Heart right ventricle (tissue), 16 donors: ENCODE data around the gene LRCH1. TPM values are rescaled to one million over a fixed set of nuclear protein-coding genes. Genes with fewer than 3 reads are reported as not detected.
A peak's percentile ranks its signal among the peaks of the same experiment; 100 is the strongest.

Source experiments
- ATAC-seq, 8 donors: fragments of 200-7000 bp; cut with Tn5 transposase; one replicate each; pipeline ENCODE4 v1.9.1; 2020; ENCODE audit warnings: mild to moderate bottlenecking in 8 of 8, moderate library complexity in 8 of 8, moderate number of reproducible peaks in 1 of 8
- DNase-seq, 2 donors: peaks; one replicate each; pipeline ENCODE4 v3.0.0-alpha.2; 2020
- H3K27ac ChIP-seq, 10 donors: fragments of 200-600 bp; sonication (generic) in 2 of 10; one replicate each; pipeline versions ENCODE4 v1.5.0 to v1.8.0; 2020 to 2022; ENCODE audit warnings: mild to moderate bottlenecking in 3 of 10
- H3K27me3 ChIP-seq, 7 donors: fragments of 200-600 bp; one replicate each; pipeline ENCODE4 v1.8.0; 2021 to 2022; ENCODE audit warnings: mild to moderate bottlenecking in 2 of 7
- H3K36me3 ChIP-seq, 9 donors: fragments of 200-600 bp; sonication (generic) in 1 of 9; one replicate each; pipeline versions ENCODE4 v1.5.0 to v1.8.0; 2020 to 2022; ENCODE audit warnings: mild to moderate bottlenecking in 2 of 9
- H3K4me1 ChIP-seq, 9 donors: fragments of 200-600 bp; sonication (generic) in 1 of 9; one replicate each; pipeline versions ENCODE4 v1.5.0 to v1.8.0; 2020 to 2022; ENCODE audit warnings: mild to moderate bottlenecking in 4 of 9
- H3K4me3 ChIP-seq, 10 donors: fragments of 200-600 bp; sonication (generic) in 2 of 10; one replicate each; pipeline versions ENCODE4 v1.5.0 to v1.8.0; 2020 to 2022; ENCODE audit warnings: mild to moderate bottlenecking in 7 of 10, moderate library complexity in 2 of 10
- H3K9me3 ChIP-seq, 11 donors: fragments of 200-600 bp in 10 of 11; sonication (generic) in 2 of 11; one replicate each; pipeline versions ENCODE4 v1.5.0 to v1.8.0; 2013 to 2022; ENCODE audit warnings: mild to moderate bottlenecking in 2 of 11, control low read depth in 1 of 11, moderate library complexity in 1 of 11
- WGBS, 2 donors: extraction: QIAGEN DNeasy Blood & Tissue Kit; methylation state at CpG; one replicate each; pipeline ENCODE4 v1.1.7; 2013; ENCODE audit warnings: inconsistent platforms in 1 of 2; 5-methylcytosine and 5-hydroxymethylcytosine counted together
- intact Hi-C, 10 donors: fragments of 100-400 bp; cut with DNase I; formaldehyde crosslinking; loops; one replicate each; pipeline versions ENCODE4 v1.11.1 to v1.14.2; 2022
- polyA plus RNA-seq, 2 donors: library from polyadenylated mRNA; stranded (reverse); fragments of 200-250 nt; gene quantifications; one replicate each; pipeline ENCODE4 v1.2.3, GENCODE V29; 2013
- total RNA-seq, 10 donors: library from RNA; stranded (reverse); fragmentation: NEBNext Ultra II Directional in 3 of 10; extraction: Animal tissue kit (Norgen Biotek cat#: 25700) in 3 of 10; gene quantifications; one replicate each; pipeline versions ENCODE4 v1.2.1 to v1.2.4, GENCODE V29; 2021 to 2023
- TF ChIP-seq, protein P1 (sequence below), 9 donors: fragments of 200-600 bp; sonication (generic) in 2 of 9; IDR thresholded peaks; one replicate each; pipeline versions ENCODE4 v1.5.0 to v1.8.0; 2021 to 2022; ENCODE audit warnings: antibody characterized with exemption in 9 of 9, mild to moderate bottlenecking in 5 of 9, moderate library complexity in 1 of 9
- donor health status: Arrhythmogenic right ventricular cardiomyopathy.
- donor health status: ischemic (EF 13 %, LVEDD 7.1; RV severe dilation, severe dysfunction).
- donor health status: healthy with polysubstance abuse.
- donor health status: DM: no; HTN: yes; CAD: no.
- donor health status: DM: no; HTN: no; CAD: no.
- donor health status: ischemic (EF 25% LVEDD 6.9; RV normal size, moderate dysfunction).
- donor health status: ischemic (EF 25% LVEDD 5.7; RV mildly dilated, moderate dysfunction).
- donor health status: healthy.
- donor health status: DM: yes; HTN: yes; CAD: no.
- donor health status: Ischemic cardiomyopathy.
- donor health status: ischemic (EF 35%, LVEDD 5.7; RV mildly dilated, moderate dysfunction).
- donor health status: nonischemic (EF 11% LVEDD 7.7; RV severe dilation, severe dysfunction).
- donor health status: DM: yes; HTN: yes; CAD: no.
- donor health status: PGD.
- donor health status: ischemic (EF 29% LVEDD 5.4; RV normal size, mild dysfunction).
- donor health status: nonischemic (EF 23%, LVEDD 6.1; RV moderate dilation, normal function).

The LRCH1 gene
- total and polyA plus RNA-seq, 12 donors: 4.1 to 20.3 (median 13.1) TPM

DNA sequence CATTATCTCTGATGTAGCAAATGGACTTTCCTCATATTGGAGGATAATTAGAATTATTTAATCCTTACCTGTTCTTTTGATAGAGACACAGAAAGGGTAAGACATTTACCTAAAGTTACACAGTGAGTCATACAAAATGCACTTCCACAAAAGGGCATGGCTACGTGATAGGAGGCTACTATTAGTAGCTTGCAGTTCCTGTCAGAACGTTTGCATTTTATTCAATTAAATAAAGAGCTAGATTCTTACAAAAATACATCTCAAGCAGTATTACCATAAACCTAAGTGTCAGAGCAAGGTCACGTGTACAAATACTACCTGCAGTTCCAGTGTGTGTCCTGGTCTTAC is 123.4 kb downstream of the LRCH1 start:
- 60 to 71% methylated on average over 3 of the region's 3 CpGs for WGBS, 2 donors

DNA sequence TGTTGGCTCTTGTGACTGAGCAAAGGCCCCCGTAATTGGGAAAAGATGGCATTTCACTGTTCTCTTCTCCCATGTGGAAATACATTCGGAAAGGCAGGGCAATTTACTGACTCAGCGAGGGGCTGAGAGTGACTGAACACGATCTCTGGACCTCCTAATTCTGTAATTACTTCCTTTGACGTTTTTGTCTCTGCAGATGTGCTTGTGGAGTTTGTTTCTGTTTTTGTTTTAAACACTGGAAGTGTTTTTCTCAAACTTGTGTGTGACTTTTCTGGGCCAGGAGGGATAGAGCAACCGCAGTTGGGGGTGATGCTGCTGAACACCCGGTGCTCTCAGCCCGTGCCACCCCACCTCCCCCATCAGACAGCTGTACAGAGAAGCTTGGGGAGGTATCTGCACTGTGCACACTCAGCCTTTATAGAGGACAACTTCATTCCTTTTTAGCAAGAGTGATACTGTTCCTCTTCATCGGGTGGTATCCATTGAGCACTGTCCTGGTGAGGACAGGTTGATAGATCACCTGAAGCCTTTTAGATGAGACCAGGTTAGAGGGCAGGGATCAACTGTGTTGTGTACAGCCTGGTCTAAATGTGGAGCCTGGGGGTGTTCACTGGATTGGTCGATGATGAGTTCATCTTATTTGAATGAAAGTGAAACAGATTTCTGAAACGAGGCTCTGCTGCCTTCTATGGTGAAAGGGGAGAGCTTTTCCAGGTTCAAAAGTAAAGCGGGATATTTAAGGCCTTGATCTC is 126.6 kb downstream of the LRCH1 start:
- peak; percentile 71 to 89 (median 84) for ATAC-seq
- no peaks in the 10 kb centered on the region for H3K9me3 ChIP-seq
- peaks cover 0 to 76% (median 57%) of the 10 kb centered on the region in 9 donors for H3K4me1 ChIP-seq
- TF ChIP-seq, protein P1, sequence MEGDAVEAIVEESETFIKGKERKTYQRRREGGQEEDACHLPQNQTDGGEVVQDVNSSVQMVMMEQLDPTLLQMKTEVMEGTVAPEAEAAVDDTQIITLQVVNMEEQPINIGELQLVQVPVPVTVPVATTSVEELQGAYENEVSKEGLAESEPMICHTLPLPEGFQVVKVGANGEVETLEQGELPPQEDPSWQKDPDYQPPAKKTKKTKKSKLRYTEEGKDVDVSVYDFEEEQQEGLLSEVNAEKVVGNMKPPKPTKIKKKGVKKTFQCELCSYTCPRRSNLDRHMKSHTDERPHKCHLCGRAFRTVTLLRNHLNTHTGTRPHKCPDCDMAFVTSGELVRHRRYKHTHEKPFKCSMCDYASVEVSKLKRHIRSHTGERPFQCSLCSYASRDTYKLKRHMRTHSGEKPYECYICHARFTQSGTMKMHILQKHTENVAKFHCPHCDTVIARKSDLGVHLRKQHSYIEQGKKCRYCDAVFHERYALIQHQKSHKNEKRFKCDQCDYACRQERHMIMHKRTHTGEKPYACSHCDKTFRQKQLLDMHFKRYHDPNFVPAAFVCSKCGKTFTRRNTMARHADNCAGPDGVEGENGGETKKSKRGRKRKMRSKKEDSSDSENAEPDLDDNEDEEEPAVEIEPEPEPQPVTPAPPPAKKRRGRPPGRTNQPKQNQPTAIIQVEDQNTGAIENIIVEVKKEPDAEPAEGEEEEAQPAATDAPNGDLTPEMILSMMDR (IDR thresholded peaks at IDR 0.05): peak in 5 of 9 donors; percentile 20 to 55 (median 29)
- WGBS, 2 donors: 30 to 45% methylated on average over 12 of the region's 12 CpGs
- intact Hi-C loops: loop anchor here in 5 of 10 donors (5.0 to 10.0 kb wide), 5 partner anchors 62 to 127 kb away; partner anchors contain the start of gene LRCH1 (in 3 of the 5)
- H3K27me3 ChIP-seq: no peaks in the 10 kb centered on the region
- peak overlapping the region in 7 of 10 donors; percentile 16 to 46 (median 43) for H3K4me3 ChIP-seq
- H3K27ac ChIP-seq: peak overlapping the region in 9 of 10 donors; percentile 0 to 80 (median 70)
- peak in 1 of 2 donors; percentile 60 for DNase-seq
- H3K36me3 ChIP-seq: peaks cover 0 to 15% (median 0%) of the 10 kb centered on the region in 9 donors

More for the DNA sequence above, 123.4 kb downstream of the LRCH1 start:
- Histone ChIP-seq H3K27me3 (no peaks in the 10 kb centered on the region), H3K36me3 (peaks cover 0 to 6% (median 0%) of the 10 kb centered on the region in 9 donors), H3K4me1 (peaks cover 2 to 87% (median 47%) of the 10 kb centered on the region in 9 donors), H3K4me3 (no peak overlapping the region), H3K9me3 (no peaks in the 10 kb centered on the region), H3K27ac (peak overlapping the region in 3 of 10 donors; percentile 24 to 39 (median 28))
- intact Hi-C loops: loop anchor here in 1 of 10 donors (10.0 kb wide), 1 partner anchor 62 kb away; no protein-coding TSS in a partner anchor
- DNase-seq: no peak
- TF ChIP-seq, protein P1 (IDR thresholded peaks at IDR 0.05): no peak
- no peak for ATAC-seq

DNA sequence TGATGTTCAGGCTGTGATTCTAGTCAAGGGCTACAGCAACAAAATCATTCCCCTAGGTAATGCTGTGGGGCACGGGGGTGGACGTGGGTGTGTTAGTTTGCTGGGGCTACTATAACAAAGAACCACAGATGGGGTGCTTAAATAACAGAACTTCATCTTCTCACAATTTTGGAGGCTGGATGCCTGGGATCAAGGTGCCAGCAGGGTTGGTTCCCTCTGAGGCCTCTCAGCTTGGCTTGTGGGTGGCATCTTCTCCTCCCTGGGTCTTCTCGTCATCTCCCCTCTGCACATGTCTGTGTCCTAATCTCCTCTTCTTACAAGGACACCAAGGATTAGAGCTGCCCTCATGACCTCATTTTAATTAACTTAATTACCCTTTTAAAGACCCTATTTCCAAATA is 129.0 kb downstream of the LRCH1 start:
- Histone ChIP-seq H3K4me1 (peaks cover 3 to 73% (median 53%) of the 10 kb centered on the region in 9 donors), H3K9me3 (no peaks in the 10 kb centered on the region)
- 95 to 96% methylated on average over 3 of the region's 3 CpGs for WGBS, 2 donors

DNA sequence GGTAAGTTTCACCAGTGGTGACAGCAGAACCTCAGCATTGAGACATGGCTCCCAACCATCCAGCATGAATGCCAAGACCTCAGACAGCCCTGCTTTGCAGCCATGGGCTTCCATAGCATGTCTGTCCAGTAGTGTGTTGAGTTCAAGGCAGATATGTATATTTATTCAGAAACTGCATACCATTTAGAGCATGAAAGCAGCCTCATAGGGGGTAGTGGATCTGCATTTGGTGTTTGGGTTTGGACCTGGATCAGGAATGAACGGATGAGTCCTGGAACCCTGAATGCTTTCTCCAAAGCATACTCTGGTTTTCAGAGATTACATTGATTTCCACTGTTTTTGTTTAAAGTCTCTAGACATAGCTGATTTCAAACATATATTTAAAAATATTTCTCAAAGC is 129.7 kb downstream of the LRCH1 start:
- H3K4me3 ChIP-seq: no peak overlapping the region
- ATAC-seq (no peak), DNase-seq (no peak)
- peaks cover 3 to 79% (median 57%) of the 10 kb centered on the region in 9 donors for H3K4me1 ChIP-seq
- no peaks in the 10 kb centered on the region for H3K9me3 ChIP-seq
- no peaks in the 10 kb centered on the region for H3K27me3 ChIP-seq
- intact Hi-C loops: loop anchor here in 4 of 10 donors (5.0 to 10.0 kb wide), 4 partner anchors 65 to 130 kb away; partner anchors contain the start of gene LRCH1 (in 3 of the 4)
- 95 to 100% methylated on average over 1 of the region's 1 CpG for WGBS, 2 donors
- TF ChIP-seq, protein P1 (IDR thresholded peaks at IDR 0.05): no peak
- H3K27ac ChIP-seq: no peak overlapping the region
- peaks cover 0 to 16% (median 0%) of the 10 kb centered on the region in 9 donors for H3K36me3 ChIP-seq

More for the DNA sequence above, 129.0 kb downstream of the LRCH1 start:
- TF ChIP-seq, protein P1 (IDR thresholded peaks at IDR 0.05): no peak
- DNase-seq (no peak), ATAC-seq (no peak)
- Histone ChIP-seq H3K4me3 (no peak overlapping the region), H3K27me3 (no peaks in the 10 kb centered on the region), H3K27ac (no peak overlapping the region), H3K36me3 (peaks cover 0 to 15% (median 0%) of the 10 kb centered on the region in 9 donors)
- intact Hi-C loops: loop anchor here in 4 of 10 donors (5.0 to 10.0 kb wide), 4 partner anchors 65 to 130 kb away; partner anchors contain the start of gene LRCH1 (in 3 of the 4)
